Endothelial cell of umbilical vein (primary cell): ENCODE results near the gene PLCXD1. TPM values are rescaled to one million over a fixed set of nuclear protein-coding genes. Genes with fewer than 3 reads are reported as not detected.

Experiments used
- BruUV-seq: library from RNA; stranded (reverse); fragments of 400-500 nt; replicated peaks from 2 replicates; lab custom pipeline; 2021; lab: Mats Ljungman, UMichigan
- CTCF ChIA-PET: fragments of 300-600, 350-600 bp; sonication (Branson Sonifier 250); formaldehyde crosslinking; loops from one replicate; lab custom pipeline; 2021; ENCODE audit warnings: antibody characterized with exemption, inconsistent platforms; lab: Charles Lee
- POLR2A ChIA-PET: fragments of 300-600, 350-600 bp; sonication (Branson Sonifier 250); formaldehyde crosslinking; loops from one replicate; lab custom pipeline; 2021; ENCODE audit warnings: antibody characterized with exemption, inconsistent platforms; lab: Charles Lee
- DNase-seq: peaks from one replicate; pipeline ENCODE4 v3.0.0-alpha.2; 2011; ENCODE audit warnings: low read depth, low spot score
- FAIRE-seq: peaks from 2 replicates; lab custom pipeline; 2011; peaks lifted over from hg19 to GRCh38; lab: Jason Lieb, UNC
- H2AFZ ChIP-seq: 2 replicates; pipeline ENCODE4 v1.6.0; 2012; ENCODE audit warnings: low read depth, low read length, control low read depth, inconsistent platforms
- H3K27ac ChIP-seq: 2 replicates; pipeline ENCODE4 v1.5.1; 2011; ENCODE audit warnings: low read depth, mild to moderate bottlenecking, control low read depth, low read length, moderate library complexity; ENCODE audit not compliant: insufficient read depth
- H3K27me3 ChIP-seq, 2 experiments: 2 replicates each; pipeline versions ENCODE4 v1.6.0 to v1.6.1; 2011; ENCODE audit warnings: low read length in 2 of 2, mixed read lengths in 1 of 2; ENCODE audit not compliant: control insufficient read depth in 2 of 2, insufficient read depth in 2 of 2
- H3K36me3 ChIP-seq, 2 experiments: 2 replicates in 1 of 2; 3 replicates in 1 of 2; pipeline ENCODE4 v1.5.1; 2011; ENCODE audit warnings: low read length in 2 of 2, mild to moderate bottlenecking in 1 of 2, moderate library complexity in 1 of 2; ENCODE audit not compliant: control insufficient read depth in 2 of 2, insufficient read depth in 2 of 2; ENCODE audit errors: extremely low read depth in 1 of 2
- H3K4me1 ChIP-seq: 3 replicates; pipeline ENCODE4 v1.5.1; 2011; ENCODE audit warnings: mild to moderate bottlenecking, low read length; ENCODE audit not compliant: control insufficient read depth, insufficient read depth; ENCODE audit errors: extremely low read depth
- H3K4me2 ChIP-seq: 2 replicates; pipeline ENCODE4 v1.6.1; 2011; ENCODE audit warnings: low read length, control low read depth, mixed read lengths; ENCODE audit not compliant: insufficient read depth
- H3K4me3 ChIP-seq, 3 experiments: fragments of 200-600 bp in 1 of 3; sonication (generic), shearing (Covaris generic) in 1 of 3; replicated peaks in 1 of 3; 2 replicates each; pipeline ENCODE4 v1.5.1; 2011 to 2016; ENCODE audit warnings: control low read depth in 3 of 3, low read length in 3 of 3, mild to moderate bottlenecking in 2 of 3, inconsistent platforms in 1 of 3, low read depth in 1 of 3, moderate library complexity in 1 of 3; ENCODE audit not compliant: insufficient read depth in 1 of 3
- H3K79me2 ChIP-seq: 2 replicates; pipeline ENCODE4 v1.6.0; 2012; ENCODE audit warnings: low read length, inconsistent platforms; ENCODE audit not compliant: control insufficient read depth, insufficient read depth
- H3K9ac ChIP-seq: replicated peaks from 2 replicates; pipeline ENCODE3; 2011; ENCODE audit warnings: low read length, control low read depth; ENCODE audit not compliant: insufficient read depth; ENCODE audit errors: extremely low read depth
- H3K9me1 ChIP-seq: replicated peaks from 3 replicates; pipeline ENCODE4 v1.6.0; 2011; ENCODE audit warnings: mild to moderate bottlenecking, low read length; ENCODE audit not compliant: control insufficient read depth, insufficient read depth; ENCODE audit errors: extremely low read depth
- H3K9me3 ChIP-seq: replicated peaks from 2 replicates; pipeline ENCODE4 v1.5.1; 2012; ENCODE audit warnings: low read length, inconsistent platforms; ENCODE audit not compliant: control insufficient read depth, insufficient read depth
- H4K20me1 ChIP-seq: replicated peaks from 2 replicates; pipeline ENCODE3; 2011; ENCODE audit warnings: mild to moderate bottlenecking, low read length; ENCODE audit not compliant: control insufficient read depth, insufficient read depth; ENCODE audit errors: extremely low read depth
- CTCF ChIP-seq, 2 donors: IDR thresholded peaks; 1 replicate in 1 of 2; 2 replicates in 1 of 2; pipeline ENCODE4 v1.5.1; 2011; ENCODE audit warnings: low read length in 2 of 2, mild to moderate bottlenecking in 2 of 2, moderate library complexity in 2 of 2, control low read depth in 1 of 2, inconsistent platforms in 1 of 2, low read depth in 1 of 2; ENCODE audit not compliant: insufficient read depth in 1 of 2; ENCODE audit errors: extremely low read depth in 1 of 2
- EZH2 ChIP-seq: IDR thresholded peaks from 2 replicates; pipeline ENCODE4 v1.6.1; 2012; ENCODE audit warnings: borderline replicate concordance, low read depth, mild to moderate bottlenecking, moderate library complexity, low read length, inconsistent platforms; ENCODE audit not compliant: severe bottlenecking
- FOS ChIP-seq: IDR thresholded peaks from 2 replicates; pipeline ENCODE4 v1.6.1; 2011; ENCODE audit warnings: mild to moderate bottlenecking, low read length, moderate library complexity, borderline replicate concordance; ENCODE audit not compliant: insufficient read depth
- GATA2 ChIP-seq: IDR thresholded peaks from 2 replicates; pipeline ENCODE4 v1.7.0; 2011; ENCODE audit warnings: low read depth, mild to moderate bottlenecking, moderate library complexity, mixed read lengths, low read length; ENCODE audit not compliant: insufficient read length, insufficient read depth
- JUN ChIP-seq: IDR thresholded peaks from 2 replicates; pipeline ENCODE4 v1.6.1; 2011; ENCODE audit warnings: borderline replicate concordance, low read depth; ENCODE audit not compliant: insufficient read length, insufficient read depth
- MYC ChIP-seq: IDR thresholded peaks from one replicate; pipeline ENCODE4 v1.6.1; 2011; ENCODE audit warnings: mild to moderate bottlenecking, low read depth, low read length
- POLR2A ChIP-seq: IDR thresholded peaks from 2 replicates; pipeline ENCODE4 v1.6.1; 2012; ENCODE audit warnings: low read depth, mild to moderate bottlenecking, control low read depth, low read length
- POLR2AphosphoS5 ChIP-seq: IDR thresholded peaks from 2 replicates; pipeline ENCODE4 v1.6.1; 2012; ENCODE audit warnings: low read depth, mild to moderate bottlenecking, control low read depth, low read length, moderate library complexity; ENCODE audit not compliant: insufficient read depth
- dilution Hi-C: fragments of 300-500 bp; cut with MboI; formaldehyde crosslinking; loops from one replicate; pipeline ENCODE4 v1.15.0; 2019; ENCODE audit warnings: low sequenced_read_pairs; ENCODE audit not compliant: extremely low pct_ligation_motif_present
- intact Hi-C: fragments of 100-400 bp; cut with micrococcal nuclease; formaldehyde crosslinking; loops from one replicate; pipeline ENCODE4 v1.10.0; 2022
- polyA plus RNA-seq, 4 experiments: library from polyadenylated mRNA; depleted of rRNA in 3 of 4; stranded (reverse) in 3 of 4; unstranded in 1 of 4; fragments of >200 nt; gene quantifications; 2 replicates each; pipeline versions ENCODE4 v1.2.1 to v1.2.3, GENCODE V29; 2011 to 2012; ENCODE audit warnings: missing spikeins in 1 of 4
- total RNA-seq: library from RNA; stranded (reverse); gene quantifications from 2 replicates; pipeline ENCODE4 v1.2.3, GENCODE V29; 2021
- TF ChIP-seq, protein P1 (sequence below): IDR thresholded peaks from 2 replicates; pipeline ENCODE4 v1.6.1; 2011; ENCODE audit not compliant: insufficient read depth, insufficient read length

The PLCXD1 gene
- total and polyA plus RNA-seq, 2 donors (not counting 3 experiments of a cell fraction or from before 2014, with no cell fraction given) = 11.7 to 16.8 TPM

DNA sequence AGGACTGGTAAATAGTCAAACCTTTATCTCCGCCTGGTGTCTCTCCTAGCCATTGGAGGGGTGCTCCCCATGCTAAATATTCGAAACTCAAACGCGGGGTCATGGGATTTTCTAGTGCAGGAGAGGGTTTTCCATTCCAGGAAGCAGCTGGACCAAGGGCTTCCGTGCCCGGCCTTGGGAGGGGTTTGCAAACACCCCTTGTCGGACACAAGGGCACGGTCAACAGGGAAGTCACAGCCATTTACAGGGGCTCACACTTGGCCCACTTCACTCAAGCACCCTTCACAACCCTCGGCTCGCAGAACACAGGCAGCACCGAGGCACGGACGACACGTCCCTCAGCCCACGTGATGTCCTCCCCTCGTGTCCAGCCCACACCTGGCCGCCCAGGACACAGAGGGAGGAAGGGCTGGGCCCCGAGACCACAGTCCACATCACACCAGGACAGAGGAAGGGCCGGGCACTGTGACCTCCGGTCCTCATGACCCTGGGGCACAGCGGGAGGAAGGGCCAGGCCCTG is 10.3 kb upstream of the PLCXD1 start:
- Histone ChIP-seq H3K4me2 (no peak overlapping the region), H3K79me2 (no peaks in the 10 kb centered on the region), H3K9me3 (no peaks in the 10 kb centered on the region), H2AFZ (no peak overlapping the region), H3K4me1 (no peaks in the 10 kb centered on the region), H3K9ac (no peak overlapping the region), H3K27me3 (no peaks in the 10 kb centered on the region), H3K27ac (no peak overlapping the region), H3K4me3 (no peak overlapping the region), H3K9me1 (no peaks in the 10 kb centered on the region), H4K20me1 (no peaks in the 10 kb centered on the region), H3K36me3 (no peaks in the 10 kb centered on the region)
- BruUV-seq = no TSS peak
- TF ChIP-seq POLR2A (no peak), JUN (no peak), FOS (no peak), CTCF (IDR thresholded peaks at IDR 0.05; ENCODE audit: extremely low read depth in 1 of 2, insufficient read depth in 1 of 2, low read depth in 1 of 2, low read length in 2 of 2) (no peak), GATA2 (no peak), MYC (no peak), EZH2 (no peak), POLR2AphosphoS5 (no peak)
- TF ChIP-seq, protein P1, sequence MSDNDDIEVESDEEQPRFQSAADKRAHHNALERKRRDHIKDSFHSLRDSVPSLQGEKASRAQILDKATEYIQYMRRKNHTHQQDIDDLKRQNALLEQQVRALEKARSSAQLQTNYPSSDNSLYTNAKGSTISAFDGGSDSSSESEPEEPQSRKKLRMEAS = no peak
- dilution Hi-C loops (no loop called here), intact Hi-C loops (no loop called here)
- ChIA-PET POLR2A (no interaction called here), CTCF (no interaction called here)
- FAIRE-seq (no peak), DNase-seq (no peak)
